Measurements from ENCODE around the gene TMEM132A. TPM values are rescaled to one million over a fixed set of nuclear protein-coding genes. Genes with fewer than 3 reads are reported as not detected.

Gene TMEM132A
- total and polyA plus RNA-seq, 2 of the 13 experiments (the other 11 are each of a cell fraction or from before 2014, with no cell fraction given) = 11.1 to 32.9 TPM

DNA sequence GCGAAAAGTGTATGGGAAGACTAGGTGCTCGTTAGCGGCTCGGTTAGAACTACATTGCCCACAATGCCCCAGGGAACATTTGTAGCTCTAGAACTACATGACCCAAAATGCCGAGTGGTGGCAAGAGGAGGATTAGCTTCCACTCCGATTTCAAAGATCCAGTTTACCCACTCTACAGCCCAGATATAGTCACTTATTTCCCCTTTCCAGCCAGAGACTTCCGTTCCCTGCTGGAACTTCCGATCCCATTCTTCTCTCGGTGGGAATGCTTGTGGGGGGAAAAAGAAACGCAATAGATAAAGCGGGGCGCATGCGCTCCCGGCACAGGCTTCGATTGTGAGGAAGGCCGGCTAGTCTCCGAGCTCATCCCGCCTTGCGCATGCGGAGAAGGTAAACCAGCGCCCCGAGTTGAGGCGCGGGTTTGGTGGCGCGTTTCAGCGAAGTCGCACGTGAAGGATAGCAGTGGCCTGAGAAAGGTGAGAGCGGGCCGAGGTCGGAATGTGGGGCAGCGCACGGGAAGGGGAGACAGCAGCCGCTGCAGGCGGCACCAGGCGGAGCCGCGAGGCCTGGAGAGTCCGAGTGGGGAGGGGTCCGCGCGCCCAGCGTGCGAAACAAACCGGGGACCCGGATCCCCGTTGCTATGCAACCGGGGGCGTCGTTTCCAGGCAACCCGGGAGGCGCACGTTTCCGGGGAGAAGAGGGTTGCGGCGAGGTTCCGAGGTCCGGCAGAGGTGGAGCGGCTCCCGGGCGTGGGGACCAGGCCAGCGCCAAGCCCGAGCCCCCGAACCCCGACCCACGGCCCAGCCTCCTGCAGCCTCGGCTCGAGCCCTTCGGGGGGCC is 10.2 kb upstream of the TMEM132A start, which contains the start of gene TMEM109 (continued):
- TF ChIP-seq ZNF33B (CRISPR knock-in tag; IDR thresholded peaks at IDR 0.05) = peak; percentile 79; the same call in 1 of the 2 replicates
- no peak for TF ChIP-seq MTA3 (CRISPR knock-in tag; IDR thresholded peaks at IDR 0.05)
- peak; percentile 89 for TF ChIP-seq NRL (CRISPR knock-in tag; IDR thresholded peaks at IDR 0.05; ENCODE audit: borderline replicate concordance)
- TF ChIP-seq, protein P1, sequence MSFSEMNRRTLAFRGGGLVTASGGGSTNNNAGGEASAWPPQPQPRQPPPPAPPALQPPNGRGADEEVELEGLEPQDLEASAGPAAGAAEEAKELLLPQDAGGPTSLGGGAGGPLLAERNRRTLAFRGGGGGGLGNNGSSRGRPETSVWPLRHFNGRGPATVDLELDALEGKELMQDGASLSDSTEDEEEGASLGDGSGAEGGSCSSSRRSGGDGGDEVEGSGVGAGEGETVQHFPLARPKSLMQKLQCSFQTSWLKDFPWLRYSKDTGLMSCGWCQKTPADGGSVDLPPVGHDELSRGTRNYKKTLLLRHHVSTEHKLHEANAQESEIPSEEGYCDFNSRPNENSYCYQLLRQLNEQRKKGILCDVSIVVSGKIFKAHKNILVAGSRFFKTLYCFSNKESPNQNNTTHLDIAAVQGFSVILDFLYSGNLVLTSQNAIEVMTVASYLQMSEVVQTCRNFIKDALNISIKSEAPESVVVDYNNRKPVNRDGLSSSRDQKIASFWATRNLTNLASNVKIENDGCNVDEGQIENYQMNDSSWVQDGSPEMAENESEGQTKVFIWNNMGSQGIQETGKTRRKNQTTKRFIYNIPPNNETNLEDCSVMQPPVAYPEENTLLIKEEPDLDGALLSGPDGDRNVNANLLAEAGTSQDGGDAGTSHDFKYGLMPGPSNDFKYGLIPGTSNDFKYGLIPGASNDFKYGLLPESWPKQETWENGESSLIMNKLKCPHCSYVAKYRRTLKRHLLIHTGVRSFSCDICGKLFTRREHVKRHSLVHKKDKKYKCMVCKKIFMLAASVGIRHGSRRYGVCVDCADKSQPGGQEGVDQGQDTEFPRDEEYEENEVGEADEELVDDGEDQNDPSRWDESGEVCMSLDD (CRISPR knock-in tag; IDR thresholded peaks at IDR 0.05; ENCODE audit: borderline replicate concordance) = peak; percentile 67
- TF ChIP-seq ZNF766 (CRISPR knock-in tag; IDR thresholded peaks at IDR 0.05; ENCODE audit: borderline replicate concordance) = 0 out of 2 replicates have a peak, but pooled peaks have one; percentile 64
- TF ChIP-seq PTBP1 (IDR thresholded peaks at IDR 0.05; ENCODE audit: low read depth, low read length, poor library complexity, severe bottlenecking) = peak; percentile 27
- no peak; the same call in 1 of the 2 replicates for TF ChIP-seq DDIT3 (CRISPR knock-in tag; IDR thresholded peaks at IDR 0.05)
- no peak for TF ChIP-seq GMEB2 (CRISPR knock-in tag; IDR thresholded peaks at IDR 0.05; ENCODE audit: low read depth)
- TF ChIP-seq MAZ (IDR thresholded peaks at IDR 0.05; ENCODE audit: borderline replicate concordance, low read depth, low read length) = no peak
- peak; percentile 52; the same call in 1 of the 2 replicates for TF ChIP-seq MAZ (CRISPR knock-in tag; IDR thresholded peaks at IDR 0.05; ENCODE audit: low read depth)
- TF ChIP-seq, protein P2, sequence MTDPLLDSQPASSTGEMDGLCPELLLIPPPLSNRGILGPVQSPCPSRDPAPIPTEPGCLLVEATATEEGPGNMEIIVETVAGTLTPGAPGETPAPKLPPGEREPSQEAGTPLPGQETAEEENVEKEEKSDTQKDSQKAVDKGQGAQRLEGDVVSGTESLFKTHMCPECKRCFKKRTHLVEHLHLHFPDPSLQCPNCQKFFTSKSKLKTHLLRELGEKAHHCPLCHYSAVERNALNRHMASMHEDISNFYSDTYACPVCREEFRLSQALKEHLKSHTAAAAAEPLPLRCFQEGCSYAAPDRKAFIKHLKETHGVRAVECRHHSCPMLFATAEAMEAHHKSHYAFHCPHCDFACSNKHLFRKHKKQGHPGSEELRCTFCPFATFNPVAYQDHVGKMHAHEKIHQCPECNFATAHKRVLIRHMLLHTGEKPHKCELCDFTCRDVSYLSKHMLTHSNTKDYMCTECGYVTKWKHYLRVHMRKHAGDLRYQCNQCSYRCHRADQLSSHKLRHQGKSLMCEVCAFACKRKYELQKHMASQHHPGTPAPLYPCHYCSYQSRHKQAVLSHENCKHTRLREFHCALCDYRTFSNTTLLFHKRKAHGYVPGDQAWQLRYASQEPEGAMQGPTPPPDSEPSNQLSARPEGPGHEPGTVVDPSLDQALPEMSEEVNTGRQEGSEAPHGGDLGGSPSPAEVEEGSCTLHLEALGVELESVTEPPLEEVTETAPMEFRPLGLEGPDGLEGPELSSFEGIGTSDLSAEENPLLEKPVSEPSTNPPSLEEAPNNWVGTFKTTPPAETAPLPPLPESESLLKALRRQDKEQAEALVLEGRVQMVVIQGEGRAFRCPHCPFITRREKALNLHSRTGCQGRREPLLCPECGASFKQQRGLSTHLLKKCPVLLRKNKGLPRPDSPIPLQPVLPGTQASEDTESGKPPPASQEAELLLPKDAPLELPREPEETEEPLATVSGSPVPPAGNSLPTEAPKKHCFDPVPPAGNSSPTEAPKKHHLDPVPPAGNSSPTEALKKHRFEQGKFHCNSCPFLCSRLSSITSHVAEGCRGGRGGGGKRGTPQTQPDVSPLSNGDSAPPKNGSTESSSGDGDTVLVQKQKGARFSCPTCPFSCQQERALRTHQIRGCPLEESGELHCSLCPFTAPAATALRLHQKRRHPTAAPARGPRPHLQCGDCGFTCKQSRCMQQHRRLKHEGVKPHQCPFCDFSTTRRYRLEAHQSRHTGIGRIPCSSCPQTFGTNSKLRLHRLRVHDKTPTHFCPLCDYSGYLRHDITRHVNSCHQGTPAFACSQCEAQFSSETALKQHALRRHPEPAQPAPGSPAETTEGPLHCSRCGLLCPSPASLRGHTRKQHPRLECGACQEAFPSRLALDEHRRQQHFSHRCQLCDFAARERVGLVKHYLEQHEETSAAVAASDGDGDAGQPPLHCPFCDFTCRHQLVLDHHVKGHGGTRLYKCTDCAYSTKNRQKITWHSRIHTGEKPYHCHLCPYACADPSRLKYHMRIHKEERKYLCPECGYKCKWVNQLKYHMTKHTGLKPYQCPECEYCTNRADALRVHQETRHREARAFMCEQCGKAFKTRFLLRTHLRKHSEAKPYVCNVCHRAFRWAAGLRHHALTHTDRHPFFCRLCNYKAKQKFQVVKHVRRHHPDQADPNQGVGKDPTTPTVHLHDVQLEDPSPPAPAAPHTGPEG (CRISPR knock-in tag; IDR thresholded peaks at IDR 0.05) = peak; percentile 60; the same call in 1 of the 2 replicates
- TF ChIP-seq ZNF333 (CRISPR knock-in tag; IDR thresholded peaks at IDR 0.05; ENCODE audit: borderline replicate concordance) = no peak
- TF ChIP-seq SAP130 (CRISPR knock-in tag; IDR thresholded peaks at IDR 0.05; ENCODE audit: low read depth) = 0 out of 2 replicates have a peak, but pooled peaks have one; percentile 18
